ENCODE data around the gene SPDYC. TPM values are rescaled to one million over a fixed set of nuclear protein-coding genes. Genes with fewer than 3 reads are reported as not detected.

Gene SPDYC
- total and polyA plus RNA-seq, 2 experiments from 2014 or later = 0.27 TPM; not detected in 1

DNA sequence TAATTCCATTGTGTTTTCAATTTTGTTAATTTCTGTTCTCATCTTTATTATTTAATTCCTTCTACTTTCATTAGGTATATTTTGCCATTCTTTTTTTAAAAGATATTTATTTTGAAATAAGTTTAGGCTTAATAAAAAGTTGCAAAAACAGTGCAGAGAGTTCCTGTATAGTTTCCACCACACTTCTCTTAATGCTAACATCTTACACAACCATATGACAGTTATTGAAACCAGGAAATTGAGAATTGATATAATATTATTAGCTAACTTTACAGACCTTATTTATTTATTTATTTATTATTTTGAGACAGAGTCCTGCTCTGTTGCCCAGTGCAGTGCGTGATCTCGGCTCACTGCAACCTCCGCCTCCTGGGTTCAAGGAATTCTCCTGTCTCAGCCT, 13.8 kb upstream of the SPDYC start (continued):
- TF ChIP-seq JUNB (IDR thresholded peaks at IDR 0.05; ENCODE audit: unreplicated experiment) = no peak

- Histone ChIP-seq H3K9me2 (ENCODE audit: insufficient read depth) (no peaks in the 10 kb centered on the region), H2AFZ (no peak overlapping the region), H3K4me1 (ENCODE audit: insufficient read depth) (no peaks in the 10 kb centered on the region), H3K27ac (ENCODE audit: low read depth) (no peak overlapping the region), H3K4me3 (no peak overlapping the region), H3K79me2 (replicated peaks; ENCODE audit: insufficient read depth) (no peaks in the 10 kb centered on the region), H4K20me1 (replicated peaks; ENCODE audit: insufficient read depth) (no peaks in the 10 kb centered on the region), H3K36me3 (ENCODE audit: insufficient read depth) (no peaks in the 10 kb centered on the region), H3K27me3 (ENCODE audit: insufficient read depth) (no peaks in the 10 kb centered on the region), H3F3A (replicated peaks; ENCODE audit: low read depth) (no peaks in the 10 kb centered on the region), H3K4me2 (no peak overlapping the region)
- TF ChIP-seq, protein P1, sequence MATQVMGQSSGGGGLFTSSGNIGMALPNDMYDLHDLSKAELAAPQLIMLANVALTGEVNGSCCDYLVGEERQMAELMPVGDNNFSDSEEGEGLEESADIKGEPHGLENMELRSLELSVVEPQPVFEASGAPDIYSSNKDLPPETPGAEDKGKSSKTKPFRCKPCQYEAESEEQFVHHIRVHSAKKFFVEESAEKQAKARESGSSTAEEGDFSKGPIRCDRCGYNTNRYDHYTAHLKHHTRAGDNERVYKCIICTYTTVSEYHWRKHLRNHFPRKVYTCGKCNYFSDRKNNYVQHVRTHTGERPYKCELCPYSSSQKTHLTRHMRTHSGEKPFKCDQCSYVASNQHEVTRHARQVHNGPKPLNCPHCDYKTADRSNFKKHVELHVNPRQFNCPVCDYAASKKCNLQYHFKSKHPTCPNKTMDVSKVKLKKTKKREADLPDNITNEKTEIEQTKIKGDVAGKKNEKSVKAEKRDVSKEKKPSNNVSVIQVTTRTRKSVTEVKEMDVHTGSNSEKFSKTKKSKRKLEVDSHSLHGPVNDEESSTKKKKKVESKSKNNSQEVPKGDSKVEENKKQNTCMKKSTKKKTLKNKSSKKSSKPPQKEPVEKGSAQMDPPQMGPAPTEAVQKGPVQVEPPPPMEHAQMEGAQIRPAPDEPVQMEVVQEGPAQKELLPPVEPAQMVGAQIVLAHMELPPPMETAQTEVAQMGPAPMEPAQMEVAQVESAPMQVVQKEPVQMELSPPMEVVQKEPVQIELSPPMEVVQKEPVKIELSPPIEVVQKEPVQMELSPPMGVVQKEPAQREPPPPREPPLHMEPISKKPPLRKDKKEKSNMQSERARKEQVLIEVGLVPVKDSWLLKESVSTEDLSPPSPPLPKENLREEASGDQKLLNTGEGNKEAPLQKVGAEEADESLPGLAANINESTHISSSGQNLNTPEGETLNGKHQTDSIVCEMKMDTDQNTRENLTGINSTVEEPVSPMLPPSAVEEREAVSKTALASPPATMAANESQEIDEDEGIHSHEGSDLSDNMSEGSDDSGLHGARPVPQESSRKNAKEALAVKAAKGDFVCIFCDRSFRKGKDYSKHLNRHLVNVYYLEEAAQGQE (IDR thresholded peaks at IDR 0.05; ENCODE audit: unreplicated experiment) = no peak
- TF ChIP-seq EZH2phosphoT487 (IDR thresholded peaks at IDR 0.05; ENCODE audit: unreplicated experiment) = no peak
- TF ChIP-seq, protein P2, sequence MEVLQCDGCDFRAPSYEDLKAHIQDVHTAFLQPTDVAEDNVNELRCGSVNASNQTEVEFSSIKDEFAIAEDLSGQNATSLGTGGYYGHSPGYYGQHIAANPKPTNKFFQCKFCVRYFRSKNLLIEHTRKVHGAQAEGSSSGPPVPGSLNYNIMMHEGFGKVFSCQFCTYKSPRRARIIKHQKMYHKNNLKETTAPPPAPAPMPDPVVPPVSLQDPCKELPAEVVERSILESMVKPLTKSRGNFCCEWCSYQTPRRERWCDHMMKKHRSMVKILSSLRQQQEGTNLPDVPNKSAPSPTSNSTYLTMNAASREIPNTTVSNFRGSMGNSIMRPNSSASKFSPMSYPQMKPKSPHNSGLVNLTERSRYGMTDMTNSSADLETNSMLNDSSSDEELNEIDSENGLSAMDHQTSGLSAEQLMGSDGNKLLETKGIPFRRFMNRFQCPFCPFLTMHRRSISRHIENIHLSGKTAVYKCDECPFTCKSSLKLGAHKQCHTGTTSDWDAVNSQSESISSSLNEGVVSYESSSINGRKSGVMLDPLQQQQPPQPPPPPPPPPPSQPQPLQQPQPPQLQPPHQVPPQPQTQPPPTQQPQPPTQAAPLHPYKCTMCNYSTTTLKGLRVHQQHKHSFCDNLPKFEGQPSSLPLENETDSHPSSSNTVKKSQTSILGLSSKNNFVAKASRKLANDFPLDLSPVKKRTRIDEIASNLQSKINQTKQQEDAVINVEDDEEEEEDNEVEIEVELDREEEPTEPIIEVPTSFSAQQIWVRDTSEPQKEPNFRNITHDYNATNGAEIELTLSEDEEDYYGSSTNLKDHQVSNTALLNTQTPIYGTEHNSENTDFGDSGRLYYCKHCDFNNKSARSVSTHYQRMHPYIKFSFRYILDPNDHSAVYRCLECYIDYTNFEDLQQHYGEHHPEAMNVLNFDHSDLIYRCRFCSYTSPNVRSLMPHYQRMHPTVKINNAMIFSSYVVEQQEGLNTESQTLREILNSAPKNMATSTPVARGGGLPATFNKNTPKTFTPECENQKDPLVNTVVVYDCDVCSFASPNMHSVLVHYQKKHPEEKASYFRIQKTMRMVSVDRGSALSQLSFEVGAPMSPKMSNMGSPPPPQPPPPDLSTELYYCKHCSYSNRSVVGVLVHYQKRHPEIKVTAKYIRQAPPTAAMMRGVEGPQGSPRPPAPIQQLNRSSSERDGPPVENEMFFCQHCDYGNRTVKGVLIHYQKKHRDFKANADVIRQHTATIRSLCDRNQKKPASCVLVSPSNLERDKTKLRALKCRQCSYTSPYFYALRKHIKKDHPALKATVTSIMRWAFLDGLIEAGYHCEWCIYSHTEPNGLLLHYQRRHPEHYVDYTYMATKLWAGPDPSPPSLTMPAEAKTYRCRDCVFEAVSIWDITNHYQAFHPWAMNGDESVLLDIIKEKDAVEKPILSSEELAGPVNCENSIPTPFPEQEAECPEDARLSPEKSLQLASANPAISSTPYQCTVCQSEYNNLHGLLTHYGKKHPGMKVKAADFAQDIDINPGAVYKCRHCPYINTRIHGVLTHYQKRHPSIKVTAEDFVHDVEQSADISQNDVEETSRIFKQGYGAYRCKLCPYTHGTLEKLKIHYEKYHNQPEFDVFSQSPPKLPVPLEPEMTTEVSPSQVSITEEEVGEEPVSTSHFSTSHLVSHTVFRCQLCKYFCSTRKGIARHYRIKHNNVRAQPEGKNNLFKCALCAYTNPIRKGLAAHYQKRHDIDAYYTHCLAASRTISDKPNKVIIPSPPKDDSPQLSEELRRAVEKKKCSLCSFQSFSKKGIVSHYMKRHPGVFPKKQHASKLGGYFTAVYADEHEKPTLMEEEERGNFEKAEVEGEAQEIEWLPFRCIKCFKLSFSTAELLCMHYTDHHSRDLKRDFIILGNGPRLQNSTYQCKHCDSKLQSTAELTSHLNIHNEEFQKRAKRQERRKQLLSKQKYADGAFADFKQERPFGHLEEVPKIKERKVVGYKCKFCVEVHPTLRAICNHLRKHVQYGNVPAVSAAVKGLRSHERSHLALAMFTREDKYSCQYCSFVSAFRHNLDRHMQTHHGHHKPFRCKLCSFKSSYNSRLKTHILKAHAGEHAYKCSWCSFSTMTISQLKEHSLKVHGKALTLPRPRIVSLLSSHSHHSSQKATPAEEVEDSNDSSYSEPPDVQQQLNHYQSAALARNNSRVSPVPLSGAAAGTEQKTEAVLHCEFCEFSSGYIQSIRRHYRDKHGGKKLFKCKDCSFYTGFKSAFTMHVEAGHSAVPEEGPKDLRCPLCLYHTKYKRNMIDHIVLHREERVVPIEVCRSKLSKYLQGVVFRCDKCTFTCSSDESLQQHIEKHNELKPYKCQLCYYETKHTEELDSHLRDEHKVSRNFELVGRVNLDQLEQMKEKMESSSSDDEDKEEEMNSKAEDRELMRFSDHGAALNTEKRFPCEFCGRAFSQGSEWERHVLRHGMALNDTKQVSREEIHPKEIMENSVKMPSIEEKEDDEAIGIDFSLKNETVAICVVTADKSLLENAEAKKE (CRISPR knock-in tag; IDR thresholded peaks at IDR 0.05) = no peak
- TF ChIP-seq ZNF331 (CRISPR knock-in tag; IDR thresholded peaks at IDR 0.05; ENCODE audit: low read depth) = no peak
- no peak for TF ChIP-seq CTCF (conservative IDR thresholded peaks at IDR 0.05; ENCODE audit: low read depth in 2 of 2)
- no peak for TF ChIP-seq EZH2 (IDR thresholded peaks at IDR 0.05; ENCODE audit: low read depth, unreplicated experiment)
- TF ChIP-seq ZNF114 (CRISPR knock-in tag; IDR thresholded peaks at IDR 0.05) = no peak
- no peak for TF ChIP-seq CREB1 (CRISPR knock-in tag; IDR thresholded peaks at IDR 0.05; ENCODE audit: low read depth)
- TF ChIP-seq STAT1 (IDR thresholded peaks at IDR 0.05; ENCODE audit: unreplicated experiment) = no peak
- TF ChIP-seq, protein P3, sequence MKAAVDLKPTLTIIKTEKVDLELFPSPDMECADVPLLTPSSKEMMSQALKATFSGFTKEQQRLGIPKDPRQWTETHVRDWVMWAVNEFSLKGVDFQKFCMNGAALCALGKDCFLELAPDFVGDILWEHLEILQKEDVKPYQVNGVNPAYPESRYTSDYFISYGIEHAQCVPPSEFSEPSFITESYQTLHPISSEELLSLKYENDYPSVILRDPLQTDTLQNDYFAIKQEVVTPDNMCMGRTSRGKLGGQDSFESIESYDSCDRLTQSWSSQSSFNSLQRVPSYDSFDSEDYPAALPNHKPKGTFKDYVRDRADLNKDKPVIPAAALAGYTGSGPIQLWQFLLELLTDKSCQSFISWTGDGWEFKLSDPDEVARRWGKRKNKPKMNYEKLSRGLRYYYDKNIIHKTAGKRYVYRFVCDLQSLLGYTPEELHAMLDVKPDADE (IDR thresholded peaks at IDR 0.05) = no peak
- no peak for TF ChIP-seq JUNB (IDR thresholded peaks at IDR 0.05; ENCODE audit: unreplicated experiment)
- TF ChIP-seq NANOG (IDR thresholded peaks at IDR 0.05; ENCODE audit: borderline replicate concordance) = no peak
- TF ChIP-seq POLR2AphosphoS5 (IDR thresholded peaks at IDR 0.05; ENCODE audit: low read depth) = no peak
- no peaks in the 10 kb centered on the region for H3K9me3 Mint-ChIP-seq
- DNase-seq (ENCODE audit: low spot score) (no peak), ATAC-seq (no peak)
- H3K27me3 Mint-ChIP-seq (ENCODE audit: insufficient read depth, low read depth, poor library complexity) = peaks cover 1% of the 10 kb centered on the region
- no peaks in the 10 kb centered on the region for H3K4me1 Mint-ChIP-seq
- H3K4me3 Mint-ChIP-seq = no peak overlapping the region
- no peaks in the 10 kb centered on the region for H3K36me3 Mint-ChIP-seq (ENCODE audit: low read depth)
- H3K27ac Mint-ChIP-seq = no peak overlapping the region
Measured at GRCh38 chr11:65156926-65157325, 13.1 kb upstream of the SPDYC start.
